ENCODE results near the gene ANKRD13A.
"Not testable (repeated sequence)": the region's sequence is repeated elsewhere in the genome, so short reads cannot be mapped to it uniquely, and the experiment has no call there.

Gene ANKRD13A

DNA sequence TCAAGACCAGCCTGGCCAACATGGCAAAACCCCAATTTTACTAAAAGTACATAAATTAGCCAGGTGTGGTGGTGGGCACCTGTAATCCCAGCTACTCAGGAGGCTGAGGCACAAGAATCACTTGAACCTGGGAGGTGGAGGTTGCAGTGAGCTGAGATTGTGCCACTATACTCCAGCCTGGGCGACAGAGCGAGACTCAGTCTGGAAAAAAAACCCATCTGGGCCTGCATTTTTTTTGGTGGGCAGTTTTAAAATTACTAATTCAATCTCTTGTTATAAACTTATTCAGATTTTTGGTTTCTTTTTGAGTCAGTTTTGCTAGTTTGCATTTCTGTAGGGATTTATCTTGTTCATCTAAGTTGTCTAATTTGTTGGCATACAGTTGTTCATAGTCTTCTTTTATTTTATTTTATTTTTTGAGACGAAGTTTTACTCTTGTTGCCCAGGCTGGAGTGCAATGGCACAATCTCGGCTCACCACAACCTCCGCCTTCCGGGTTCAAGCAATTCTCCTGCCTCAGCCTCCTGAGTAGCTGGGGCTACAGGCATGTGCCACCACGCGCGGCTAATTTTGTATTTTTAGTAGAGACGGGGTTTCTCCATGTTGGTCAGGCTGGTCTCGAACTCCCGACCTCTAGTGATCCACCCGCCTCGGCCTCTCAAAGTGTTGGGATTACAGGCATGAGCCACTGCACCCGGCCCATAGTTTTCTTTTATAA, 9.6 kb downstream of the ANKRD13A start:
- DNase-seq = not testable (repeated sequence)

DNA sequence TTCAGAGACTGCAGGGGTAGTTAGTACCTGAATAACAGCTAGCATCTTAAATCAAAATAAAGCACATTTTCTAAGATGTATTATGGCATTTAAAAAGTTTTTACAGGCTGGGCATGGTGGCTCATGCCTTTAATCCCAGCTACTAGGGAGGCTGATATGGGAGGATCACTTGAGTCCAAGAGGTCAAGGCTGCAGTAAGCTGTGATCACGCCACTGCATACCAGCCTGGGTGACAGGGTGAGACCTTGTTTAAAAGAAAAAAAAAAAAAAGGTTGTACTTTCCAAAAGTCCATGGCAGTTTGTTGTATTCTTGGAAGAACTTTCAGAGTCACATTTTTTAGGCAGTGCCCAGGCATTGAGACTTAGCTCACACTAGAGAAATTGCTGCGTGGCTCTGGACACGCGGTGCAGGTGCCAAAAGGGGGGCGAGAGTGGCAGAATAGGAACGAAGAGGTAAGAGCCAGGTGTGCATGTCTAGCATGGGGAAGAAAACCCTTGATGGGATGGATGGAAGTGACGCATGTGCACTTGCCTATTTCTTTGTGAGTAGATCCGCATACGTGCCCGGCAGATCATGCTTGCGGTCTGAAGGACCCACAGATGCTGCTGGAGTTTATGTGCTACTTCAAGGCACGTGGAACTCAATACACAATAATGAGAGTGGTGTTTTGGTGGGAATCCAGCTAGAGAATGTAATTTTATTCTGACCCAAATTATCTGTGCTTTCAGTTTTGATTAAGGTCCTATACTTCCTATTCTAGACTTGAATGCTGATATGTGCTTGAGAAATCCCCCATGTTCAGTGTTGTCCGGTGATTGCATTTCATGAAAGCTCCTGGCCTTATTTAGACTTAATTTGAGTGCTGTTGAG, 11.9 kb downstream of the ANKRD13A start:
- DNase-seq = peak in 1 of 2 experiments; percentile 19

DNA sequence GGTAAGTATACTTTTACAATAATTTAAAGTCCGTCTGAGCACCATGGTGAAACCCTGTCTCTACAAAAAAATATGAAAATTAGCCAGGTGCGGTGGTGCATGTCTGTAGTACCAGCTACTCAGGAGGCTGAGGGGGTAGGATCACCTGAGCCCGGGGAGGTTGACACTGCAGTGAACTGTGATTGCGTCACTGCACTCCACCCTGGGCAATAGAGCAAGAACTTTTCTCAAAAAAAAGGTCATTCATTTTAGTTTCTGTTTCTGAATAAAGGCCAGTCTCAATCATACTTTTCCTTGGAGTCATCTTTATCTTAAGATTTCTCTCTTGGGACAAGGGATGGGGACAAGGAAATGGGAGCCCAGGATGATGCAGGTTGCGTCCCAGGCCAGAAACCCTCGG, 12.9 kb downstream of the ANKRD13A start:
- DNase-seq = peak; percentile 53 to 81

DNA sequence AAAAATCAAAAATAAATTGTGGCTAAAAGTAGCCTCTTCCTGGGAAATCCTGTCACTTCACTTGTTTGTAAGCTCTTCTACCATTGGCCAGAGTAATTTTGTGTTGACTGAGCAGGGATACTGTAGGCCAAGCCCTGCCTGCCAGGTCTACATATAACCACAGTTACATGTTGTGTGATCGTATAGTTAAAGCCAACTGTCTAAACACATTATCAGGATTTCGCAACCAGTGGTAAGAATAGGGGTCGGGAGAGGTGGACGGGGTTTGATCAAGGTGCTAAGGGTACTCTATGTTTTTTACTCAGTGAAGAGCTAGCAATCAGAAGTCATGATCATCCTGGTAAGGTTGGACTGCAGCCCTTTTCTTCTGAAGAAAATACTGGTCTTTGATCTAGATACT, 13.4 kb downstream of the ANKRD13A start:
- no peak for DNase-seq

DNA sequence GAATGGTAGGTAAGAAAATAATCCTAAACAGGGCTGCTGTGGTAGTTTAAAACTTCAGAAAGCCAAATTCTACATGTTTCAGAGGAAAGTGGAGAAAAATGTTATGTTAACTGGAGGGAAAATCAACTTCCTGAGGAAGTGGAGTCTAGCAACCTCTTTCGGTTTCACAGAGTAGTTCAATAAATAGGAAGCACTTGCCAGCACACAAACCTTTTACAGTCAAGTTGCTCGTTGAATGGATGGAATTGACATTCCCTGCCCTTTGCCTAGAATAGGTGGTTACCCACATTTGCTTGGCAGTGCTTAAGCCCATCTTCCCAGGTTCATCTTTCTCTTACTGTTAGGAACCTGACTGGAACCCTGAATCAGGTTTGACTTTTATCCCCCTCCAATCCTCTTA, 15.9 kb downstream of the ANKRD13A start:
- no peak for DNase-seq

DNA sequence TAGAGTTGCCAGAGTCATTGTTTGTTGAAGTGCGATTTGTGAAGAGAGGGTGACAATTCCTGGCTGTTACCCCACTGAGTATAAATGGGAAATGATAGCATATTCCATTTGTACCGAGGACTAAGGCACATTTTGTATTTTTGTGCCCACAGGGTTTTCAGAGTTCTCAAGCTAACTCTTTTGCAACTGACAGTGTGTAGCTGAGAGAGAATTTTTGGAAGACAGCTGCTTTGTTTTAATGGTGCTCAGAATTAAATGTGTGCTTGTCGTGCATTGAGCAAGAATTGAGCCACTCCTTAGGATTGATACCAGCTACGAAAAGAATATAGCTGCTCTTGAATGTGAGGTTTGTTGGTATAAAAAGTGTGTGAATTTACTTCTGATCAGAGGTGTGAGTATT, 21.7 kb downstream of the ANKRD13A start:
- no peak for DNase-seq

DNA sequence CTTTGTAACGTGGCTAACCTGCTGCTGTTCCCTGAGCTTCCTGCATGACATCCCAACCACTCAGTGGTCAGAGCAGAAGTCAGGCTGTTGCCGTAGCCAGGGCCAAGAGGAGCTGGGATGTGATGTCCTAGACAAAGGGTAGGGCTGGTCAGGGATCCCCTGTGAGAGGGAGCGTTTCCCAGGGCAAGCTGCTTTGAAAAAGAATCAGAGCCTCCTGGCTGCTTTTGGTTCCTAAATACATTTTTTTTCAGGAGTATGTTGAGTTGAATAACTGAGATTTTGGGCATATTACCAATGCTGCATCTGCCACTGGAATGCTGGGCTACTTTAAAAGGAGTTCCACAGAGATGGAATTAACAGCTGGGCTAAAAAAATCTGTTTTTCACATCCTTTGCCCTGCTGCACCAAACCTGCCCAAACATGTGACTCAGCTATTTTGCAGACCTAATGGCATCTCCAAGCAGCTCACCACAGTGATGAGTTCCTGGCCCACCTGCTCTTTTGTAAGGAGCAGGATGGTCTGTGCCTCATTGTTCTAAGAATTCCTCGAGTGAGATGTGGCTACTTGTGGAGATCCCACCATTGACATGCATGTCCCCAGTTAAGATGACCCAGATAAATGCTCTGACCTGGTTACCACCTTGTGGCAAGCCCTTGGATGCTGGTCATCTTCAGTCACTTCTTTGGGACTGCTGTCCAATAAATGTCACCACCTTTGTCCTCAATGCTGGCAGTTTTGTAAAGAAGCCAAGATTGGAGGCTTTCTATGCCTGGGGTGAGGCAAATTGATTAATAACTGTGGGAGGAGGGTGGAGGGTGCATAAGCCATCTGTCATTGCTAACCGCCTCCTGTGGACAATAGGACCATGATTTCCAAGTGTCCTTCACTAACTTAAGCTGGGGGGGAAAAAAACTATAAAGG, 24.1 kb downstream of the ANKRD13A start:
- DNase-seq = no peak

DNA sequence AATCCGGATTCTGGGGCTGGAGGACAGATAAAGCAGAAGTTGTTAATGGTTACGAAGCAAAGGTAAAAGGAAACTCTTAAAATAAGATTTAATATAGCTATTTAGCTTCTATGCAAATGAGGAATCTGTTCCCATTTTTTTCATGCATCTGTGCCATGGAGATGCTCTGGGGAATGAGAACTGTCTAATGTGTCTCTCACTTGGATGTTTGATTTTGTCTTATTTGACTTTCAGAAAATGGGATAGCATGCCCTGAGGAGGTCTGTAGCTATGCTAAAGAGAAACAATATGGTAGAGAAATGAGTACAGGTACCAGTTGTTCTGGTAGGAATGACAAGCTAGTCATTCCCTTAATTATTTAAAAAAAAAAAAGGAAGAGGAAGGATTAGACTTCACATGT, 24.8 kb downstream of the ANKRD13A start:
- DNase-seq = no peak

DNA sequence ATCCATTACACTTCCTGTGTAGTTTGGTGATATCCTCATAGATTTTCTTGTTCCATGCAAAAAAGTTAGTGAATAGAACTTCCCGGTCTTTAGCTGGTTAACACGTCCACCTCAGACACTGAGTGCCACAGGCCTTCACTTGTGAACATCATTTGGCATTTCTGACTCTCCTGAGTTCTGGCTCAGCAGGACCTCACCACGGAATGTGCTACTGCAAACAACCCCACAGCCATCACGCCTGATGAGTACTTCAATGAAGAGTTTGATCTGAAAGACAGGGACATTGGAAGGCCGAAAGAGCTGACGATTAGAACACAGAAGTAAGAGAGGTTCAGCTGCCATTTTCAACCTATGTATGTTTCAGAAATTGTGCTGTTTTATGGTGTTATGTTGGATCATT, 29.1 kb downstream of the ANKRD13A start:
- DNase-seq = no peak

- DNase-seq = no peak
These were observed 30.1 kb downstream of the ANKRD13A start for GRCh38 chr12:110029290-110029815.

DNA sequence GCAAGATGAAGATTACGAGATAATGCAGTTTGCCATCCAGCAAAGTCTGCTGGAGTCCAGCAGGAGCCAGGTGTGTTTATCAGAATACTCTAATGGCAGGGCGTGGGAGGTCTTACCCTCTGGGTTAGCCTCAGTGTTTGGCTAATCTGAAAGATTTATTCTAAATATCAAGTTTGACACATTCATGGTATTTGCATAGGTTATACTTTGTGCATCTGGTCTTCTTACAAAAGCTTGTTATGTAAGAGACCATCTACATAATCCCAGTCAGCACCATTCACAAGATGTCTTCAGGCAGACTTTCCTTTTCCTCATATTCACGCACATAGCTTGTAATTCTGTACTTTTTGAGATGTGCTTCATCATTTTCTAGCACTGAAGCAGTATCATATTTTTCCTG, 34.7 kb downstream of the ANKRD13A start:
- no peak for DNase-seq

GRCh38 chr12:110035534-110036104, 36.4 kb downstream of the ANKRD13A start:
- no peak for DNase-seq

GRCh38 chr12:110037315-110037714, 38.1 kb downstream of the ANKRD13A start:
- DNase-seq = no peak

GRCh38 chr12:110038741-110039084, 39.5 kb downstream of the ANKRD13A start:
- DNase-seq = no peak

- no peak for DNase-seq
These were observed 40.0 kb downstream of the ANKRD13A start for GRCh38 chr12:110039085-110039807.

- DNase-seq = no peak
These were observed 43.0 kb downstream of the ANKRD13A start for GRCh38 chr12:110042264-110042663.

GRCh38 chr12:110046451-110047187, 47.4 kb downstream of the ANKRD13A start:
- DNase-seq = no peak

GRCh38 chr12:110047297-110047940, 48.2 kb downstream of the ANKRD13A start:
- no peak for DNase-seq

- DNase-seq = peak; percentile 84 to 96
These were observed 49.2 kb downstream of the ANKRD13A start, which contains the start of gene C12orf76 for GRCh38 chr12:110048242-110049027. TSS of gene C12orf76 (minus strand) at chr12:110048522. CDS start at chr12:110048495, 27 bp downstream.

DNA sequence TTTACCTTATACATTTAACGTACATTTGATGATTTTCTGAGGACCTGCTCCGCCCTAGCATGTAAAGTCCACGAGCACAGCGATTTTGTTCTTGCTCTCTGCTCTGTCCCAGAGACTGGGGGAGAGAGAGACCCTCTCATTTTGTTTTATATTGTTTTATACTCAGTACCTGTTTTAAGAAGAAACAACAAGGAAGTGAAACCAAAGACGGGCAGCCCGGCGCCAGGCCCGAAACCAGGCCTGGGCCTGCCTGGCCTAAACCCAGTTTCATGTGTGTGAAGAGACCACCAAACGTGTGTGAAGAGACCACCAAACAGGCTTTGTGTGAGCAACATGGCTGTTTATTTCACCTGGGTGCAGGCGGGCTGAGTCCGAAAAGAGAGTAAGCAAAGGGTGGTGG, 49.8 kb downstream of the ANKRD13A start:
- not testable (repeated sequence) for DNase-seq
